Activated T-cell treated with anti-CD3 and anti-CD28 coated beads, Interleukin-2, amount 50 U/mL, for 24 hours (primary cell): ENCODE results near the gene SF3B6.
"Not testable (repeated sequence)": the region's sequence is repeated elsewhere in the genome, so short reads cannot be mapped to it uniquely, and the experiment has no call there.

Source experiments
- DNase-seq: peaks from one replicate; pipeline ENCODE4 v3.0.0-alpha.2; 2020
- H3K27ac Mint-ChIP-seq: 2 replicates; pipeline ENCODE4 v1.8.0; 2020; ENCODE audit warnings: mild to moderate bottlenecking, mixed read lengths
- H3K27me3 Mint-ChIP-seq: 2 replicates; pipeline ENCODE4 v1.8.0; 2020; ENCODE audit warnings: mixed read lengths
- H3K36me3 Mint-ChIP-seq: 2 replicates; pipeline ENCODE4 v1.8.0; 2020; ENCODE audit warnings: low read depth, mixed read lengths
- H3K4me1 Mint-ChIP-seq: 2 replicates; pipeline ENCODE4 v1.8.0; 2020; ENCODE audit warnings: low read depth, mixed read lengths
- H3K4me3 Mint-ChIP-seq: 2 replicates; pipeline ENCODE4 v1.8.0; 2020; ENCODE audit warnings: mild to moderate bottlenecking, moderate library complexity, mixed read lengths
- H3K9me3 Mint-ChIP-seq: 2 replicates; pipeline ENCODE4 v1.8.0; 2020; ENCODE audit warnings: mixed read lengths

SF3B6 gene

GRCh38 chr2:24050041-24050979, 25.8 kb downstream of the SF3B6 start:
- H3K27ac Mint-ChIP-seq = no peak overlapping the region
- peaks cover 19% of the 10 kb centered on the region for H3K4me1 Mint-ChIP-seq
- peak; percentile 47 for DNase-seq
- H3K9me3 Mint-ChIP-seq = no peaks in the 10 kb centered on the region
- no peak overlapping the region for H3K4me3 Mint-ChIP-seq
- H3K36me3 Mint-ChIP-seq = peaks cover 5% of the 10 kb centered on the region
- H3K27me3 Mint-ChIP-seq = peaks cover 9% of the 10 kb centered on the region

GRCh38 chr2:24049485-24050021, 26.6 kb downstream of the SF3B6 start, which contains the start of gene FKBP1B:
Gene FKBP1B, plus strand, starts transcription at chr2:24049741. Its CDS starts 109 bp downstream, at chr2:24049850.
- DNase-seq = peak; percentile 68
- Mint-ChIP-seq H3K27me3 (peaks cover 9% of the 10 kb centered on the region), H3K4me1 (peaks cover 22% of the 10 kb centered on the region), H3K36me3 (peaks cover 5% of the 10 kb centered on the region), H3K27ac (no peak within 1 kb of the TSS), H3K9me3 (no peaks in the 10 kb centered on the region), H3K4me3 (no peak within 1 kb of the TSS)

GRCh38 chr2:24048769-24049484, 27.2 kb downstream of the SF3B6 start:
- H3K27ac Mint-ChIP-seq = no peak overlapping the region

GRCh38 chr2:24047703-24048033, 28.5 kb downstream of the SF3B6 start:
- no peaks in the 10 kb centered on the region for H3K9me3 Mint-ChIP-seq
- peak overlapping the region; percentile 96 for H3K4me3 Mint-ChIP-seq
- peak overlapping the region; percentile 94 for H3K27ac Mint-ChIP-seq
- peaks cover 22% of the 10 kb centered on the region for H3K4me1 Mint-ChIP-seq
- no peak for DNase-seq
- peaks cover 7% of the 10 kb centered on the region for H3K27me3 Mint-ChIP-seq
- H3K36me3 Mint-ChIP-seq = peaks cover 10% of the 10 kb centered on the region

More at GRCh38 chr2:24048769-24049484, 27.2 kb downstream of the SF3B6 start:
- peaks cover 5% of the 10 kb centered on the region for H3K36me3 Mint-ChIP-seq
- H3K4me3 Mint-ChIP-seq = no peak overlapping the region
- H3K9me3 Mint-ChIP-seq = no peaks in the 10 kb centered on the region
- peaks cover 22% of the 10 kb centered on the region for H3K4me1 Mint-ChIP-seq
- DNase-seq = no peak
- H3K27me3 Mint-ChIP-seq = peaks cover 9% of the 10 kb centered on the region

GRCh38 chr2:24046930-24047702, 29.0 kb downstream of the SF3B6 start, which contains the start of gene WDCP:
Gene WDCP, minus strand, starts transcription at chr2:24047391. Its CDS starts 7,897 bp downstream, at chr2:24039494.
- peak within 1 kb of the TSS; percentile 96 for H3K4me3 Mint-ChIP-seq
- peaks cover 7% of the 10 kb centered on the region for H3K27me3 Mint-ChIP-seq
- peak within 1 kb of the TSS; percentile 94 for H3K27ac Mint-ChIP-seq
- peaks cover 22% of the 10 kb centered on the region for H3K4me1 Mint-ChIP-seq
- DNase-seq = peak; percentile 87
- peaks cover 10% of the 10 kb centered on the region for H3K36me3 Mint-ChIP-seq
- H3K9me3 Mint-ChIP-seq = no peaks in the 10 kb centered on the region

DNA sequence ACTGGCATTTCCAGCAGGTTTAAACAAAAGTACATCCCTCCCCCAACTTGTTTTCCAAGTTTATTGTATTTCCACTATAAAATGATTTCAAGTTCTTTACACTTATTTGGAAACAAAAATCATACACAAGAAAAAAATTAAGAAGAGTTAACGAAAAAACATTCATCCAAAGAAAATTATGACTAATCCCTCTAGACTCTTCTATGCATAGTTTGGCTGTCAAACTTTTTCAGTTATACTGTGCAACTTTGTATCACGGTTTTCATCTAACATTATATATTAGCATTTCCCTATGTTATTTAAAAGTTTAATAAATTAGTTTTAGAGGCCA, 29.6 kb downstream of the SF3B6 start:
- Mint-ChIP-seq H3K4me3 (peak overlapping the region; percentile 96), H3K9me3 (no peaks in the 10 kb centered on the region), H3K36me3 (peaks cover 10% of the 10 kb centered on the region), H3K27ac (no peak overlapping the region), H3K4me1 (peaks cover 22% of the 10 kb centered on the region), H3K27me3 (peaks cover 7% of the 10 kb centered on the region)
- no peak for DNase-seq

GRCh38 chr2:24045511-24046508, 30.3 kb downstream of the SF3B6 start:
- H3K27me3 Mint-ChIP-seq = peaks cover 7% of the 10 kb centered on the region
- peaks cover 22% of the 10 kb centered on the region for H3K4me1 Mint-ChIP-seq
- H3K4me3 Mint-ChIP-seq = peak overlapping the region; percentile 96
- no peaks in the 10 kb centered on the region for H3K9me3 Mint-ChIP-seq
- H3K27ac Mint-ChIP-seq = peak overlapping the region; percentile 11
- no peak for DNase-seq
- H3K36me3 Mint-ChIP-seq = peaks cover 12% of the 10 kb centered on the region

- Mint-ChIP-seq H3K36me3 (peaks cover 34% of the 10 kb centered on the region), H3K4me1 (peaks cover 20% of the 10 kb centered on the region)
- not testable (repeated sequence) for H3K4me3 Mint-ChIP-seq, H3K9me3 Mint-ChIP-seq, DNase-seq, H3K27ac Mint-ChIP-seq, H3K27me3 Mint-ChIP-seq
Observed at GRCh38 chr2:24043133-24043532, 33.0 kb downstream of the SF3B6 start.

DNA sequence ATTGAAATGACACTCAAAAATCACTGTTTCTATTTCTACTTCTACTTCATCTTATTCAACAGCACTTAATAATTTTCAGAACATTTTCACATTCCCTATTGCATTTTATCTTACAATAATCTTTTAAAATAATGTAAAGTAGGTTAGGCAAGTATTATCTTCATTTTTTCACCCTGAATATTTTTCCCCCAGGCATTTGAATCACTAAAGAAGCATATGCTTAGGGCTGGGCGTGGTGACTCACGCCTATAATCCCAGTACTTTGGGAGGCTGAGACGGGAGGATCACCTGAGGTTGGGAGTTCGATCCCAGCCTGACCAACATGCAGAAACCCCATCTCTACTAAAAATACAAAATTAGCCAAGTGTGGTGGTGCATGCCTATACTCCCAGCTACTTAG, 35.6 kb downstream of the SF3B6 start:
- Mint-ChIP-seq H3K36me3 (peaks cover 51% of the 10 kb centered on the region), H3K4me3 (no peak overlapping the region), H3K4me1 (peaks cover 20% of the 10 kb centered on the region), H3K27ac (no peak overlapping the region), H3K27me3 (no peaks in the 10 kb centered on the region), H3K9me3 (no peaks in the 10 kb centered on the region)
- DNase-seq = no peak

DNA sequence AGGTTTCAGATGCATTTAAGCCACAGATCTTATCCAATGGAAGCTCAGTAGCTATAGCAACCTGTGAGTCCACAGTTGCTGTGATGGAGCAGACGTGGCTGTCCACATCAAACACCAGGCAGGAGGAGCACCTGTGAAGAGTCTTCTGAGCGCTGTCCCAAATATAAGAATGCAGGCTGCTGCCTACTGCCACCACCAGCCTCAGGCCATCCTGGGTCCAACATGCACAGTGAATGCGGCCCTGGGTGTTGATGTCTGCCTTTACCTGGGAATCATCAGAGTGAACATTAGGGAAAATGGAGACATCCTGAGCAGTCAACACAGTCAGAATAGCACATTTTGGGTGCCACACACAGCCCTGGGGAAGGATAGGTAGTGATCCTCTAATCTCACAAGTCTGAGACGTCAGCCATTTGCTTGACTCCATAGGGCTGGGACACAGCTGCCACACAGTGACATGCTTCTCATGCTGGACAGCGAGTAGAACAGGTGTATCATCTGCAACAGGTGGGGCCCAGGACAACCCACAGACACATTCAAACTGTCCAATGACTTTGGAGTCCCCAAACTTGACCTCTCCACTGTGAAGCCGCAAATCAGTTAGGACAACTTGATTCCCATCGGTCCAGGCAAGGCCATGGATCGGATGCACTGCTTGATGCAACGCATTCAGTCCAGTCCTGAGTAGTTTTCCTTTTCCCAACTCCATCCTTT, 37.2 kb downstream of the SF3B6 start:
- H3K9me3 Mint-ChIP-seq = no peaks in the 10 kb centered on the region
- no peak for DNase-seq
- no peak overlapping the region for H3K27ac Mint-ChIP-seq
- H3K27me3 Mint-ChIP-seq = no peaks in the 10 kb centered on the region
- peaks cover 19% of the 10 kb centered on the region for H3K4me1 Mint-ChIP-seq
- H3K4me3 Mint-ChIP-seq = no peak overlapping the region
- H3K36me3 Mint-ChIP-seq = peaks cover 55% of the 10 kb centered on the region

DNA sequence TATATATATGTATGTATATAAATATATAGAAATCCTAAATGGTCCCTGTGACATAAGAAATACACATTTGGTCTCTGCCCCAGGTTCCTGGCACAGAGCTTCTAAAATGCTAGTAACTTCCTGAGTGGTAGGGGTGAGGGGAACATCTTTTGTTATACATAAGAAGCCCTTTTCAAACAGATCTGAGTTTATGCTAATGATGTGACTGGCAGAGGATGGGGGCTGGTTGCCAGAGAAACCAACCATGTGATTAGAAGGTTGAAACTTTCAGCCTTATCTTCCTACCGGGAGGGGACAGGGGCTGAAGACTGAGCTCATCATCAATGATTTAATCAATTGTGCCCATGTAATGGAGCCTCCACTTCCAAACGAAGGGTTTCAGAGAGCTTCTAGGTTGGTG, 49.9 kb downstream of the SF3B6 start:
- H3K27ac Mint-ChIP-seq = no peak overlapping the region
- no peak overlapping the region for H3K4me3 Mint-ChIP-seq
- H3K36me3 Mint-ChIP-seq = peaks cover 82% of the 10 kb centered on the region
- no peak for DNase-seq
- H3K27me3 Mint-ChIP-seq = no peaks in the 10 kb centered on the region
- H3K4me1 Mint-ChIP-seq = peaks cover 2% of the 10 kb centered on the region
- no peaks in the 10 kb centered on the region for H3K9me3 Mint-ChIP-seq

DNA sequence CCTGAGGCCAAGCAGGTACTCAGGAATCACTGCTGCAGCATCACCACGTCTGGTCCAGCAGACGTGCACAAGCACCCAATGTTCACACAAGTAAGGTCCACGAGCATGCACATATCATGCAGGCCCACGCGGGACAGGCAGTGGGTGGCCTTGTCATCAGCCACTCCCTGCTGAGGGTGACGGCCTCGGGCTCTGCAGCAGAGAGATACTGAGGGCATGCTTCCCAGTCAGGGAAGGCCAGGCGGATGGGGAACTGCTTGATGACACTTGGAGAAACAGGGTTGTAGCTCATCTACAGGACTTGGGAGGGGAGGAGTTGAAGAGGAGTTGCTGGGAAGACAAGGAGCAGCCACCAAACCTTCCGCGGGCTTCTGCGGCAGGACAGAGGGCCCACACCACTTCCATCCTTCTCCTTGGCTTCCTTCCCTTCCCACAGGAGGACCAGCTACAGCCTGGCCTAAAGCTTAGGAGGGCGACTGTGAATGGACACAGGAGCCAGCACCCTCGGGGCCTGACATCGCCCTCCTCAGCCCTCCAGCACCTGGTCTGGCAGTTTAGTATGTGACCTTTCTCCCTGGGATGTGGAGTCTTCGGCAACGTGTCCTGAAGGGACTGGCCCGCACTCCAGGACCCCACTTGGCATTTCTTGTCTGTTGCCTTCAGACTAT, 51.0 kb downstream of the SF3B6 start:
- Mint-ChIP-seq H3K9me3 (no peaks in the 10 kb centered on the region), H3K4me3 (no peak overlapping the region), H3K36me3 (peaks cover 71% of the 10 kb centered on the region), H3K27me3 (no peaks in the 10 kb centered on the region), H3K4me1 (peaks cover 2% of the 10 kb centered on the region), H3K27ac (peak overlapping the region; percentile 2)
- no peak for DNase-seq
